Muscle layer of duodenum (tissue), 2 donors: ENCODE results near the gene JARID2.

Experiments used
- H3K27ac ChIP-seq: one replicate; pipeline ENCODE4 v1.7.0; 2013; ENCODE audit warnings: mild to moderate bottlenecking, low read length
- H3K27me3 ChIP-seq: one replicate; pipeline ENCODE4 v1.7.0; 2013; ENCODE audit warnings: low read depth, mild to moderate bottlenecking, control low read depth, low read length
- H3K36me3 ChIP-seq, 2 donors: one replicate each; pipeline ENCODE4 v1.7.0; 2013; ENCODE audit warnings: low read length in 2 of 2, control low read depth in 1 of 2, mild to moderate bottlenecking in 1 of 2; ENCODE audit not compliant: insufficient read depth in 2 of 2, control insufficient read depth in 1 of 2
- H3K4me1 ChIP-seq, 2 donors: one replicate each; pipeline ENCODE4 v1.7.0; 2013; ENCODE audit warnings: low read length in 2 of 2, mild to moderate bottlenecking in 2 of 2, control low read depth in 1 of 2, moderate library complexity in 1 of 2; ENCODE audit not compliant: insufficient read depth in 2 of 2, control insufficient read depth in 1 of 2
- H3K4me3 ChIP-seq, 2 donors: one replicate each; pipeline ENCODE4 v1.7.0; 2013; ENCODE audit warnings: low read length in 2 of 2, low read depth in 1 of 2, mild to moderate bottlenecking in 1 of 2
- H3K9me3 ChIP-seq, 2 donors: one replicate each; pipeline ENCODE4 v1.7.0; 2013; ENCODE audit warnings: low read length in 2 of 2, control low read depth in 1 of 2, mild to moderate bottlenecking in 1 of 2; ENCODE audit not compliant: control insufficient read depth in 1 of 2
- donor health status: healthy.

The JARID2 gene

GRCh38 chr6:15378272-15378671, 132.4 kb downstream of the JARID2 start:
- H3K4me1 ChIP-seq, result peaks cover 0 to 6% of the 10 kb centered on the region in 2 donors
- H3K4me3 ChIP-seq, result no peak overlapping the region
- no peak overlapping the region for H3K27ac ChIP-seq
- no peaks in the 10 kb centered on the region for H3K27me3 ChIP-seq
- no peaks in the 10 kb centered on the region for H3K36me3 ChIP-seq
- no peaks in the 10 kb centered on the region for H3K9me3 ChIP-seq

GRCh38 chr6:15378866-15379265, 133.0 kb downstream of the JARID2 start:
- Histone ChIP-seq H3K4me3 (no peak overlapping the region), H3K9me3 (no peaks in the 10 kb centered on the region), H3K36me3 (no peaks in the 10 kb centered on the region), H3K27me3 (no peaks in the 10 kb centered on the region), H3K4me1 (peaks cover 0 to 6% of the 10 kb centered on the region in 2 donors), H3K27ac (no peak overlapping the region)

- Histone ChIP-seq H3K9me3 (no peaks in the 10 kb centered on the region), H3K27ac (no peak overlapping the region), H3K36me3 (no peaks in the 10 kb centered on the region), H3K27me3 (no peaks in the 10 kb centered on the region), H3K4me1 (peaks cover 0 to 16% of the 10 kb centered on the region in 2 donors), H3K4me3 (no peak overlapping the region)
These were observed 134.5 kb downstream of the JARID2 start for GRCh38 chr6:15380351-15380750.

GRCh38 chr6:15382089-15382488, 136.2 kb downstream of the JARID2 start:
- H3K9me3 ChIP-seq, result no peaks in the 10 kb centered on the region
- H3K4me1 ChIP-seq, result peaks cover 0 to 11% of the 10 kb centered on the region in 2 donors
- H3K36me3 ChIP-seq, result no peaks in the 10 kb centered on the region
- no peak overlapping the region for H3K4me3 ChIP-seq
- no peak overlapping the region for H3K27ac ChIP-seq
- no peaks in the 10 kb centered on the region for H3K27me3 ChIP-seq

GRCh38 chr6:15382712-15383111, 136.8 kb downstream of the JARID2 start:
- Histone ChIP-seq H3K9me3 (no peaks in the 10 kb centered on the region), H3K4me3 (no peak overlapping the region), H3K4me1 (peaks cover 5 to 15% of the 10 kb centered on the region in 2 donors), H3K27me3 (no peaks in the 10 kb centered on the region), H3K36me3 (no peaks in the 10 kb centered on the region), H3K27ac (no peak overlapping the region)

- H3K9me3 ChIP-seq, result no peaks in the 10 kb centered on the region
- peaks cover 11 to 27% of the 10 kb centered on the region in 2 donors for H3K4me1 ChIP-seq
- H3K36me3 ChIP-seq, result no peaks in the 10 kb centered on the region
- H3K27ac ChIP-seq, result no peak overlapping the region
- no peak overlapping the region for H3K4me3 ChIP-seq
- H3K27me3 ChIP-seq, result no peaks in the 10 kb centered on the region
These were observed 139.0 kb downstream of the JARID2 start for GRCh38 chr6:15384901-15385300.

GRCh38 chr6:15385521-15385920, 139.7 kb downstream of the JARID2 start:
- H3K4me3 ChIP-seq, result no peak overlapping the region
- H3K36me3 ChIP-seq, result no peaks in the 10 kb centered on the region
- H3K4me1 ChIP-seq, result peaks cover 14 to 33% of the 10 kb centered on the region in 2 donors
- H3K27ac ChIP-seq, result no peak overlapping the region
- H3K27me3 ChIP-seq, result no peaks in the 10 kb centered on the region
- H3K9me3 ChIP-seq, result no peaks in the 10 kb centered on the region

- peaks cover 15 to 40% of the 10 kb centered on the region in 2 donors for H3K4me1 ChIP-seq
- no peaks in the 10 kb centered on the region for H3K27me3 ChIP-seq
- H3K4me3 ChIP-seq, result no peak overlapping the region
- no peak overlapping the region for H3K27ac ChIP-seq
- H3K9me3 ChIP-seq, result no peaks in the 10 kb centered on the region
- no peaks in the 10 kb centered on the region for H3K36me3 ChIP-seq
These were observed 140.4 kb downstream of the JARID2 start for GRCh38 chr6:15386110-15386755.

- H3K4me3 ChIP-seq, result no peak overlapping the region
- H3K27ac ChIP-seq, result no peak overlapping the region
- H3K9me3 ChIP-seq, result no peaks in the 10 kb centered on the region
- no peaks in the 10 kb centered on the region for H3K36me3 ChIP-seq
- peaks cover 20 to 45% of the 10 kb centered on the region in 2 donors for H3K4me1 ChIP-seq
- H3K27me3 ChIP-seq, result no peaks in the 10 kb centered on the region
These were observed 140.9 kb downstream of the JARID2 start for GRCh38 chr6:15386756-15387112.

GRCh38 chr6:15387118-15387517, 141.2 kb downstream of the JARID2 start:
- no peaks in the 10 kb centered on the region for H3K9me3 ChIP-seq
- no peaks in the 10 kb centered on the region for H3K36me3 ChIP-seq
- no peaks in the 10 kb centered on the region for H3K27me3 ChIP-seq
- H3K4me3 ChIP-seq, result no peak overlapping the region
- no peak overlapping the region for H3K27ac ChIP-seq
- peaks cover 21 to 48% of the 10 kb centered on the region in 2 donors for H3K4me1 ChIP-seq

- H3K4me3 ChIP-seq, result no peak overlapping the region
- H3K4me1 ChIP-seq, result peaks cover 21 to 47% of the 10 kb centered on the region in 2 donors
- H3K27me3 ChIP-seq, result no peaks in the 10 kb centered on the region
- no peaks in the 10 kb centered on the region for H3K36me3 ChIP-seq
- no peaks in the 10 kb centered on the region for H3K9me3 ChIP-seq
- no peak overlapping the region for H3K27ac ChIP-seq
These were observed 143.4 kb downstream of the JARID2 start for GRCh38 chr6:15389084-15389764.
